Measurements from ENCODE around the gene KREMEN1. TPM values are rescaled to one million over a fixed set of nuclear protein-coding genes. Genes with fewer than 3 reads are reported as not detected.

The KREMEN1 gene
- total RNA-seq, 1 donor from 2014 or later = 24.6 TPM

DNA sequence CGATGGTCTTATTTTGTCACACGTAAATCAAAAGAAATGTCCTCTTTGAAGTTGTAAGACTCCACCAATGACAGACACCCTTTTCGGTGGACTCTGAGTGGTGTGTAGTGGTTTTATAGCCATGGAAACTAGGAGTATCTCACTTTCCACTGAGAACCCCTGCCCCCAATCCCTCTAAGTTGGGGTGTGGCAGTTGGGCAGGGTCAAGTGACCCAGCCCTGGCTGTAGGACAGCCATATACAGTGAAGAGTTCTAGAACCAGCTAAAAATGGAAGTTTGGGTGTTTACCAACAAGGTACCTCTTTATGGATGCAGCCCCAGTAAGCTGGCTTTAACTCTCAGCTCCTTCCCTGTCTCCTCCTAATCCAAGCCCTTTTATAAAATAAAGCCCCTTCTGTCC lies 16.4 kb upstream of the KREMEN1 start:
- Histone ChIP-seq H3K36me3 (no peaks in the 10 kb centered on the region), H3K27me3 (no peaks in the 10 kb centered on the region), H3K4me1 (no peaks in the 10 kb centered on the region), H3K9me3 (no peaks in the 10 kb centered on the region), H3K4me3 (no peak overlapping the region), H3K27ac (no peak overlapping the region)
- TF ChIP-seq POLR2AphosphoS5 (IDR thresholded peaks at IDR 0.05; ENCODE audit: insufficient read depth in 1 of 2, low read depth in 1 of 2) = no peak
- no peak for TF ChIP-seq POLR2A (IDR thresholded peaks at IDR 0.05)
- TF ChIP-seq, protein P1, sequence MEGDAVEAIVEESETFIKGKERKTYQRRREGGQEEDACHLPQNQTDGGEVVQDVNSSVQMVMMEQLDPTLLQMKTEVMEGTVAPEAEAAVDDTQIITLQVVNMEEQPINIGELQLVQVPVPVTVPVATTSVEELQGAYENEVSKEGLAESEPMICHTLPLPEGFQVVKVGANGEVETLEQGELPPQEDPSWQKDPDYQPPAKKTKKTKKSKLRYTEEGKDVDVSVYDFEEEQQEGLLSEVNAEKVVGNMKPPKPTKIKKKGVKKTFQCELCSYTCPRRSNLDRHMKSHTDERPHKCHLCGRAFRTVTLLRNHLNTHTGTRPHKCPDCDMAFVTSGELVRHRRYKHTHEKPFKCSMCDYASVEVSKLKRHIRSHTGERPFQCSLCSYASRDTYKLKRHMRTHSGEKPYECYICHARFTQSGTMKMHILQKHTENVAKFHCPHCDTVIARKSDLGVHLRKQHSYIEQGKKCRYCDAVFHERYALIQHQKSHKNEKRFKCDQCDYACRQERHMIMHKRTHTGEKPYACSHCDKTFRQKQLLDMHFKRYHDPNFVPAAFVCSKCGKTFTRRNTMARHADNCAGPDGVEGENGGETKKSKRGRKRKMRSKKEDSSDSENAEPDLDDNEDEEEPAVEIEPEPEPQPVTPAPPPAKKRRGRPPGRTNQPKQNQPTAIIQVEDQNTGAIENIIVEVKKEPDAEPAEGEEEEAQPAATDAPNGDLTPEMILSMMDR (IDR thresholded peaks at IDR 0.05) = no peak
- DNase-seq (ENCODE audit: extremely low spot score in 2 of 2) = no peak
- intact Hi-C loops (cut with DNase I) = no loop called here

DNA sequence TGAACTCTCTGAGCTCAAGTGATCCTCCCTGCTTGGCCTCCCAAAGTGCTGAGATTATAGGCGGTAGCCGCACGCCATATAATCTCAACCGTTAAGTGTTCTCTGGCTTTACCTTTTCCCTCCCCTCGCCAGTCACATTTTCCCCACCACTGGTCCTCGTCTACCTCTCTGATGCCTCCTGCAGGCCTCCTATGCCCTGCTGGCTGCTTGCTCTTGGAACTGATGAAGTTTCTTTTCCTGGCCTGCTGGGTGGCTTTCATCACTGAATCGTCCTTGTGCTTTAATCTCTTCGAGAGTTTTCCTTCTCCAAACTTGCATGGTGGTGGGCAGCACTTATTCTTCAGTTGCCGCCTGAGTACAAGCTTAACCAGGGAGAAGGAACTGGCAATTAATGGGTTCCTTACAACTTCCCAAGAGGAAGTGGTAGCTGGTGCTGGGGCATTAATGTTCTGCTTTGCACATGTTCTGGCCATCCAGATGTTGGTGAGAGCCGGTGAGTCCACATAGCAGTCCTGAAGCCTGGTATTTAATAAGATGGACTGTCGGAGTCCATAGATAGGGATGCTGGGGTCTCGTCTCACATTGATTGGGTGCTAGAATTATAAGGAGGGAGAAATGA lies 12.5 kb upstream of the KREMEN1 start:
- TF ChIP-seq POLR2AphosphoS5 (IDR thresholded peaks at IDR 0.05; ENCODE audit: insufficient read depth in 1 of 2, low read depth in 1 of 2) (no peak), POLR2A (IDR thresholded peaks at IDR 0.05) (no peak)
- TF ChIP-seq, protein P1 (IDR thresholded peaks at IDR 0.05) = no peak
- H3K4me3 ChIP-seq = no peak overlapping the region
- no peaks in the 10 kb centered on the region for H3K4me1 ChIP-seq
- H3K9me3 ChIP-seq = no peaks in the 10 kb centered on the region
- no peaks in the 10 kb centered on the region for H3K36me3 ChIP-seq
- no peak for DNase-seq (ENCODE audit: extremely low spot score in 2 of 2)
- no peaks in the 10 kb centered on the region for H3K27me3 ChIP-seq
- intact Hi-C loops (cut with DNase I) = no loop called here
- H3K27ac ChIP-seq = no peak overlapping the region

DNA sequence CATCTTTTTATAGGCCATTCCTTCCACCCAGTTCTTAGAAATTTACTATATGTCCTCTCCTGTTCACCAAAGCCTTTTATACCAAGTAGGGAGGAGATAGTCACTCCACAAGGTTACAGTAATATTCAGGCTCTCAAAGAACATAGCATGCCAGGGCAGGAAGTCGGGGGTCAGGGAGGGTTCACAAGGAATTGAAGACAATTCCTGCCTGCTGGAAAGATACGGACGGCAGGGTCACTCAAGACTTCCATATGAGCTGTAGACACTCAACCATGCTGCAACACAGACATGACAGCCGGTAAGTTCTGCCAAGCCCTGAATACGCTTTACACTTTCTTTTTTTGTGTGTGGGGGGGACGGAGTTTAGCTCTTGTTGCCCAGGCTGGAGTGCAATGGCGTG lies 11.9 kb upstream of the KREMEN1 start:
- intact Hi-C loops (cut with DNase I) = no loop called here
- DNase-seq (ENCODE audit: extremely low spot score in 2 of 2) = no peak
- no peaks in the 10 kb centered on the region for H3K27me3 ChIP-seq
- H3K36me3 ChIP-seq = no peaks in the 10 kb centered on the region
- H3K4me3 ChIP-seq = no peak overlapping the region
- H3K4me1 ChIP-seq = peaks cover 3% of the 10 kb centered on the region
- H3K27ac ChIP-seq = no peak overlapping the region
- TF ChIP-seq POLR2A (IDR thresholded peaks at IDR 0.05) (no peak), POLR2AphosphoS5 (IDR thresholded peaks at IDR 0.05; ENCODE audit: insufficient read depth in 1 of 2, low read depth in 1 of 2) (no peak)
- TF ChIP-seq, protein P1 (IDR thresholded peaks at IDR 0.05) = no peak
- no peaks in the 10 kb centered on the region for H3K9me3 ChIP-seq

DNA sequence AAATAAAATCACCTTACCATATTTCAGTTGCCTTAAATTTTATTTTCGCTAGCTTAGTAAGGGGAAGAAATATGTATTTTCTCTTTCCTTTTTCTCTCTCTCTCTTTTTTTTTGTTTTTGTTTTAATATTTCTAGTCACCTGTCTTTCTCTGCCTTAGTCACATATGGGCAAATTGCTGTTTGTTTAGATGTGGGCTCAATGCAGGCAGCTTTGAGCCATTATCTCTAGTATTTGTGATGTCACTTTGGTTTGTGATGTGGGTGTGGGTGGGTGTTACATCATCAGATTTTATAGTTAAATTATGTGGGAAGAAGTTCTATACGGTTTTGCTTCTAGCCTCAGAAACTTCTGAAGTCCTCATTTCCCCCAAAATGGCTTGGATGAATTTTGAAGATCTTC lies 11.1 kb upstream of the KREMEN1 start, which contains the start of gene C22orf31:
Gene C22orf31, minus strand, starts transcription at position 59 of the 400 bp plus-strand sequence. Its CDS starts 39 bp downstream, at position 20.
- H3K9me3 ChIP-seq = no peaks in the 10 kb centered on the region
- H3K4me1 ChIP-seq = peaks cover 5% of the 10 kb centered on the region
- H3K27ac ChIP-seq = no peak within 1 kb of the TSS
- no peaks in the 10 kb centered on the region for H3K27me3 ChIP-seq
- DNase-seq (ENCODE audit: extremely low spot score in 2 of 2) = no peak
- H3K36me3 ChIP-seq = no peaks in the 10 kb centered on the region
- no peak within 1 kb of the TSS for H3K4me3 ChIP-seq
- no peak for TF ChIP-seq POLR2A (IDR thresholded peaks at IDR 0.05)
- TF ChIP-seq POLR2AphosphoS5 (IDR thresholded peaks at IDR 0.05; ENCODE audit: insufficient read depth in 1 of 2, low read depth in 1 of 2) = no peak
- TF ChIP-seq, protein P1 (IDR thresholded peaks at IDR 0.05) = no peak
- intact Hi-C loops (cut with DNase I) = no loop called here

DNA sequence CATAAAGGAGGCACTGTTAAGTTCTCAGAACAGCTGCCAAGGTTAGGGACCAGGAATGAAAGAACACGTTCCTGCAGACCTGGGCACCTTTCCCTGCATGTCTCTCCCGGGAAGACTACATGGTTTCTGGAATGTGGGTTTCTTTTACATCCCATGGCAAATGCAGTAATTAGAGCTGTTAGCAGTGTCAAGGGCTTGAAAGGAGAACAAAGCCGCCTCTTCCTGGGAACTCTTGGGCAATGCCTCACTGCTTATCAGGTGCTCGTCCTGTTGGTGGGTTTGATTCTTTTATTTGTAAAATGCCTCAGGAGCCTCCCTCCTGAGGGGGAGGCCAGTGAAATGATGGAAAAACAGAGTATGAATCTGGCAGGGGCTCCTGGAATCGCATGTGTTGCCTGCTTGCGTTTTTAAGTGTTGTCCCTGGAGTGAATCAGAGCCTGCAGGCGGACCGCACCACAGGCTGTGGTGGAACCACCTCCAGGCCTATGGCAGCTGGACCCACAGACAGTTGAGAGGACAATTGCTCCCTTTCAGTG lies 10.5 kb upstream of the KREMEN1 start:
- Histone ChIP-seq H3K4me1 (peaks cover 5% of the 10 kb centered on the region), H3K9me3 (no peaks in the 10 kb centered on the region), H3K36me3 (no peaks in the 10 kb centered on the region), H3K27ac (no peak overlapping the region), H3K27me3 (no peaks in the 10 kb centered on the region), H3K4me3 (no peak overlapping the region)
- TF ChIP-seq, protein P1 (IDR thresholded peaks at IDR 0.05) = no peak
- no peak for TF ChIP-seq POLR2A (IDR thresholded peaks at IDR 0.05)
- no peak for TF ChIP-seq POLR2AphosphoS5 (IDR thresholded peaks at IDR 0.05; ENCODE audit: insufficient read depth in 1 of 2, low read depth in 1 of 2)
- intact Hi-C loops (cut with DNase I) = no loop called here
- DNase-seq (ENCODE audit: extremely low spot score in 2 of 2) = no peak
